Adrenal gland (tissue), 5 donors: ENCODE measurements around the gene GPR62.

ENCODE experiments used
- POLR2A ChIP-seq, 2 donors: fragments of 450-650 bp; IDR thresholded peaks; one replicate each; pipeline ENCODE4 v1.6.1; 2017; ENCODE audit warnings: antibody characterized with exemption in 2 of 2, mild to moderate bottlenecking in 2 of 2, moderate library complexity in 1 of 2
- TF ChIP-seq, protein P1 (sequence below), 6 experiments: fragments of 450-650 bp in 4 of 6; fragments of 200-600 bp in 2 of 6; sonication (generic) in 1 of 6; IDR thresholded peaks; 1 replicate in 5 of 6; 2 replicates in 1 of 6; pipeline versions ENCODE4 v1.5.1 to v1.8.0; 2016 to 2021; ENCODE audit warnings: antibody characterized with exemption in 6 of 6, mild to moderate bottlenecking in 2 of 6, moderate library complexity in 1 of 6
- donor health status: DM: no; HTN: no; CAD: no.

DNA sequence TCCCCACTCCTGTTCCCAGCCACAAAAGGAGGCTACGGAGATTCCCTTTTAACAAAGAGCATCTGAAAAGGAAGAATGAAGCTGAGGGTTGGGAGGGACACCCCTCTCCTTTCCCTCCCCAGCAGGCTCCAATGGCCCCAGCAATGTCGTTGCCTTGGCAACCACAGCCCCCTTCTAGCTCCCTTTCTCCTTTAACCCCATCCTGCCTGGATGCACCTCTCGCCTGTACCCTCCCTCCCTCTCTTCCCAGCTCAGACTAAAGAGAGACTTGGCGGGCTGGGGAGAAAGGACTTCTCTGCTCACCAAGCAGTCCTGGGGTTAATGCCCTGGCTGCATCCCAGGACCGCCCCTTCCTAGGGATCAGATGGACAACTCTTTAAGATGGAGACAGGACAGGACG is 47.6 kb downstream of the GPR62 start:
- TF ChIP-seq, protein P1, sequence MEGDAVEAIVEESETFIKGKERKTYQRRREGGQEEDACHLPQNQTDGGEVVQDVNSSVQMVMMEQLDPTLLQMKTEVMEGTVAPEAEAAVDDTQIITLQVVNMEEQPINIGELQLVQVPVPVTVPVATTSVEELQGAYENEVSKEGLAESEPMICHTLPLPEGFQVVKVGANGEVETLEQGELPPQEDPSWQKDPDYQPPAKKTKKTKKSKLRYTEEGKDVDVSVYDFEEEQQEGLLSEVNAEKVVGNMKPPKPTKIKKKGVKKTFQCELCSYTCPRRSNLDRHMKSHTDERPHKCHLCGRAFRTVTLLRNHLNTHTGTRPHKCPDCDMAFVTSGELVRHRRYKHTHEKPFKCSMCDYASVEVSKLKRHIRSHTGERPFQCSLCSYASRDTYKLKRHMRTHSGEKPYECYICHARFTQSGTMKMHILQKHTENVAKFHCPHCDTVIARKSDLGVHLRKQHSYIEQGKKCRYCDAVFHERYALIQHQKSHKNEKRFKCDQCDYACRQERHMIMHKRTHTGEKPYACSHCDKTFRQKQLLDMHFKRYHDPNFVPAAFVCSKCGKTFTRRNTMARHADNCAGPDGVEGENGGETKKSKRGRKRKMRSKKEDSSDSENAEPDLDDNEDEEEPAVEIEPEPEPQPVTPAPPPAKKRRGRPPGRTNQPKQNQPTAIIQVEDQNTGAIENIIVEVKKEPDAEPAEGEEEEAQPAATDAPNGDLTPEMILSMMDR (IDR thresholded peaks at IDR 0.05), result no peak
- no peak for TF ChIP-seq POLR2A (IDR thresholded peaks at IDR 0.05)
